IMR-90 (cell line): ENCODE data around the gene NGFR. TPM values are rescaled to one million over a fixed set of nuclear protein-coding genes. Genes with fewer than 3 reads are reported as not detected.

Experiments
- ATAC-seq: fragments of 200-7000 bp; cut with Tn5 transposase; 2 replicates; pipeline ENCODE4 v1.9.1; 2020; ENCODE audit warnings: low read depth, mild to moderate bottlenecking, moderate library complexity
- BruUV-seq: library from RNA; stranded (reverse); fragments of 400-500 nt; replicated peaks from 2 replicates; lab custom pipeline; 2021; lab: Mats Ljungman, UMichigan
- CTCF ChIA-PET: fragments of 300-600 bp; formaldehyde crosslinking; extraction: SDS; loops from one replicate; lab custom pipeline; 2021; ENCODE audit warnings: antibody characterized with exemption; lab: Yijun Ruan, JAX
- POLR2A ChIA-PET: fragments of 300-600 bp; sonication (Branson Sonifier 250); formaldehyde crosslinking; loops from one replicate; lab custom pipeline; 2022; ENCODE audit warnings: antibody characterized with exemption; ENCODE audit not compliant: unreplicated experiment; lab: Charles Lee
- DNase-seq: peaks from one replicate; pipeline ENCODE4 v3.0.0; 2013
- H2AFZ ChIP-seq: replicated peaks from 2 replicates; pipeline ENCODE3; 2013; ENCODE audit warnings: low read length, mild to moderate bottlenecking; ENCODE audit not compliant: poor library complexity
- H2AK5ac ChIP-seq: 2 replicates; pipeline ENCODE4 v1.6.1; 2013; ENCODE audit warnings: low read depth, low read length, inconsistent platforms
- H2AK9ac ChIP-seq: replicated peaks from 2 replicates; pipeline ENCODE3; 2013; ENCODE audit warnings: mild to moderate bottlenecking, low read depth, low read length, moderate library complexity; ENCODE audit not compliant: poor library complexity
- H2BK120ac ChIP-seq: 2 replicates; pipeline ENCODE4 v1.6.1; 2013; ENCODE audit warnings: low read depth, low read length, inconsistent platforms
- H2BK15ac ChIP-seq: 3 replicates; pipeline ENCODE4 v1.6.1; 2013; ENCODE audit warnings: low read depth, low read length, inconsistent platforms
- H2BK20ac ChIP-seq: 2 replicates; pipeline ENCODE4 v1.6.1; 2013; ENCODE audit warnings: low read depth, mild to moderate bottlenecking, inconsistent platforms, low read length, moderate library complexity
- H2BK5ac ChIP-seq: 2 replicates; pipeline ENCODE4 v1.6.1; 2013; ENCODE audit warnings: mild to moderate bottlenecking, low read depth, low read length, inconsistent platforms; ENCODE audit not compliant: poor library complexity, severe bottlenecking
- H3K14ac ChIP-seq: replicated peaks from 2 replicates; pipeline ENCODE4 v1.6.1; 2013; ENCODE audit warnings: low read depth, low read length, inconsistent platforms
- H3K18ac ChIP-seq: 2 replicates; pipeline ENCODE4 v1.6.1; 2013; ENCODE audit warnings: low read depth, low read length, control low read depth
- H3K23ac ChIP-seq: 2 replicates; pipeline ENCODE4 v1.6.1; 2013; ENCODE audit warnings: low read depth, low read length, inconsistent platforms
- H3K27ac ChIP-seq: 2 replicates; pipeline ENCODE4 v1.5.1; 2013; ENCODE audit warnings: mild to moderate bottlenecking, control low read depth, low read length; ENCODE audit not compliant: insufficient read depth
- H3K27me3 ChIP-seq: 2 replicates; pipeline ENCODE4 v1.6.1; 2013; ENCODE audit warnings: low read length; ENCODE audit not compliant: control insufficient read depth, insufficient read depth
- H3K36me3 ChIP-seq: 2 replicates; pipeline ENCODE4 v1.6.1; 2013; ENCODE audit warnings: low read length, mixed read lengths; ENCODE audit not compliant: control insufficient read depth, insufficient read depth
- H3K4ac ChIP-seq: 2 replicates; pipeline ENCODE4 v1.6.1; 2013; ENCODE audit warnings: low read depth, low read length, inconsistent platforms
- H3K4me1 ChIP-seq: 2 replicates; pipeline ENCODE4 v1.6.1; 2013; ENCODE audit warnings: low read length, mixed read lengths; ENCODE audit not compliant: control insufficient read depth, insufficient read depth
- H3K4me2 ChIP-seq: 2 replicates; pipeline ENCODE4 v1.6.1; 2013; ENCODE audit warnings: low read depth, mild to moderate bottlenecking, control low read depth, low read length, moderate library complexity
- H3K4me3 ChIP-seq: 2 replicates; pipeline ENCODE4 v1.5.1; 2013; ENCODE audit warnings: low read depth, mild to moderate bottlenecking, control low read depth, low read length, moderate library complexity; ENCODE audit not compliant: insufficient read depth
- H3K56ac ChIP-seq: 2 replicates; pipeline ENCODE4 v1.6.1; 2013; ENCODE audit warnings: low read length, inconsistent platforms; ENCODE audit not compliant: insufficient read depth; ENCODE audit errors: extremely low read depth
- H3K79me1 ChIP-seq, 2 experiments: 2 replicates each; pipeline ENCODE4 v1.6.1; 2013; ENCODE audit warnings: low read length in 2 of 2, inconsistent platforms in 1 of 2, low read depth in 1 of 2
- H3K9ac ChIP-seq: 2 replicates; pipeline ENCODE4 v1.6.1; 2013; ENCODE audit warnings: low read depth, low read length, control low read depth
- H3K9me1 ChIP-seq: 2 replicates; pipeline ENCODE4 v1.6.1; 2013; ENCODE audit warnings: low read length, inconsistent platforms; ENCODE audit not compliant: insufficient read depth
- H3K9me3 ChIP-seq: 2 replicates; pipeline ENCODE4 v1.6.1; 2013; ENCODE audit warnings: low read length; ENCODE audit not compliant: control insufficient read depth, insufficient read depth
- H4K20me1 ChIP-seq: 2 replicates; pipeline ENCODE4 v1.6.1; 2013; ENCODE audit warnings: low read length, inconsistent platforms; ENCODE audit not compliant: insufficient read depth
- H4K5ac ChIP-seq: 2 replicates; pipeline ENCODE4 v1.6.1; 2013; ENCODE audit warnings: mild to moderate bottlenecking, low read depth, low read length, control low read depth
- H4K8ac ChIP-seq, 2 experiments: 2 replicates each; pipeline ENCODE4 v1.6.1; 2013; ENCODE audit warnings: low read depth in 2 of 2, low read length in 2 of 2, control low read depth in 1 of 2, inconsistent platforms in 1 of 2
- H4K91ac ChIP-seq: 2 replicates; pipeline ENCODE4 v1.6.1; 2013; ENCODE audit warnings: low read depth, low read length, inconsistent platforms; ENCODE audit not compliant: insufficient read depth
- BHLHE40 ChIP-seq: fragments of 150-350 bp; IDR thresholded peaks from 2 replicates; pipeline ENCODE4 v1.6.1; 2016; ENCODE audit warnings: mild to moderate bottlenecking, low read depth, low read length
- CEBPB ChIP-seq: IDR thresholded peaks from 2 replicates; pipeline ENCODE4 v1.6.1; 2012; ENCODE audit warnings: low read depth, low read length, improper control_type of control experiment
- CHD1 ChIP-seq: IDR thresholded peaks from 2 replicates; pipeline ENCODE4 v1.6.1; 2012; ENCODE audit warnings: low read depth, low read length, improper control_type of control experiment
- FOS ChIP-seq: fragments of 150-350 bp; IDR thresholded peaks from 2 replicates; pipeline ENCODE4 v1.6.1; 2016; ENCODE audit warnings: low read depth, low read length
- MAZ ChIP-seq: IDR thresholded peaks from 2 replicates; pipeline ENCODE4 v1.6.1; 2012; ENCODE audit warnings: low read depth, mild to moderate bottlenecking, low read length, improper control_type of control experiment, moderate library complexity, borderline replicate concordance
- MXI1 ChIP-seq: IDR thresholded peaks from 2 replicates; pipeline ENCODE4 v1.6.1; 2012; ENCODE audit warnings: low read depth, mild to moderate bottlenecking, low read length, moderate library complexity, borderline replicate concordance
- NFE2L2 ChIP-seq: fragments of 150-350 bp; IDR thresholded peaks from 2 replicates; pipeline ENCODE4 v1.6.1; 2016; ENCODE audit warnings: low read depth, mild to moderate bottlenecking, low read length
- POLR2A ChIP-seq: IDR thresholded peaks from 2 replicates; pipeline ENCODE4 v1.6.1; 2012; ENCODE audit warnings: mild to moderate bottlenecking, low read depth, low read length
- RAD21 ChIP-seq: IDR thresholded peaks from 2 replicates; pipeline ENCODE4 v1.6.1; 2012; ENCODE audit warnings: low read length, improper control_type of control experiment
- RCOR1 ChIP-seq: IDR thresholded peaks from 2 replicates; pipeline ENCODE4 v1.6.1; 2012; ENCODE audit warnings: mild to moderate bottlenecking, low read length, improper control_type of control experiment; ENCODE audit not compliant: insufficient replicate concordance
- RFX5 ChIP-seq: IDR thresholded peaks from 2 replicates; pipeline ENCODE4 v1.8.0; 2012; ENCODE audit warnings: low read depth, mild to moderate bottlenecking, low read length, moderate library complexity
- SMC3 ChIP-seq: fragments of 150-350 bp; IDR thresholded peaks from 2 replicates; pipeline ENCODE4 v1.6.1; 2016; ENCODE audit warnings: low read depth, mild to moderate bottlenecking, antibody characterized with exemption, low read length, moderate library complexity
- WGBS, 2 experiments: methylation state at CpG; one replicate each; pipeline versions ENCODE4 v1.1.5 to v1.1.7; 2013; ENCODE audit warnings: missing lambda C conversion rate in 2 of 2; ENCODE audit not compliant: insufficient read length in 1 of 2; ENCODE audit errors: extremely low coverage in 2 of 2; 5-methylcytosine and 5-hydroxymethylcytosine counted together
- dilution Hi-C: fragments of 300-500 bp; cut with HindIII; formaldehyde crosslinking; loops from one replicate; pipeline ENCODE4 v1.14.3; 2018; ENCODE audit warnings: low sequenced_read_pairs; ENCODE audit not compliant: unreplicated experiment
- in situ Hi-C: fragments of 300-500 bp; cut with MboI; formaldehyde crosslinking; loops from 3 replicates; pipeline ENCODE4 v1.14.3; 2019; ENCODE audit warnings: low sequenced_read_pairs, inconsistent platforms, mixed read lengths
- intact Hi-C: fragments of 100-400 bp; cut with micrococcal nuclease; formaldehyde crosslinking; loops from 2 replicates; pipeline ENCODE4 v1.10.0; 2022
- polyA plus RNA-seq, 3 experiments: library from polyadenylated mRNA; depleted of rRNA; stranded (reverse); fragments of >200 nt; gene quantifications; 2 replicates each; pipeline ENCODE4 v1.2.3, GENCODE V29; 2012; ENCODE audit warnings: low replicate concordance in 1 of 3
- total RNA-seq: library from RNA; depleted of rRNA; stranded (reverse); fragments of >200 nt; gene quantifications from 2 replicates; pipeline ENCODE4 v1.2.3, GENCODE V29; 2012
- TF ChIP-seq, protein P1 (sequence below): fragments of 150-350 bp; IDR thresholded peaks from 2 replicates; pipeline ENCODE4 v1.6.1; 2017; ENCODE audit warnings: mild to moderate bottlenecking, antibody characterized with exemption, low read length, low read depth
- TF ChIP-seq, protein P2 (sequence below): conservative IDR thresholded peaks from 2 replicates; pipeline ENCODE4 v1.5.1; 2012; ENCODE audit warnings: mild to moderate bottlenecking, low read depth, low read length, improper control_type of control experiment
- TF ChIP-seq, protein P3 (sequence below): fragments of 150-350 bp; IDR thresholded peaks from 2 replicates; pipeline ENCODE4 v1.6.1; 2016; ENCODE audit warnings: low read depth, mild to moderate bottlenecking, low read length, moderate library complexity, borderline replicate concordance

Gene NGFR
- total and polyA plus RNA-seq, 2 of the 4 experiments (the other 2 are of a cell fraction): 0.15 to 0.18 TPM

DNA sequence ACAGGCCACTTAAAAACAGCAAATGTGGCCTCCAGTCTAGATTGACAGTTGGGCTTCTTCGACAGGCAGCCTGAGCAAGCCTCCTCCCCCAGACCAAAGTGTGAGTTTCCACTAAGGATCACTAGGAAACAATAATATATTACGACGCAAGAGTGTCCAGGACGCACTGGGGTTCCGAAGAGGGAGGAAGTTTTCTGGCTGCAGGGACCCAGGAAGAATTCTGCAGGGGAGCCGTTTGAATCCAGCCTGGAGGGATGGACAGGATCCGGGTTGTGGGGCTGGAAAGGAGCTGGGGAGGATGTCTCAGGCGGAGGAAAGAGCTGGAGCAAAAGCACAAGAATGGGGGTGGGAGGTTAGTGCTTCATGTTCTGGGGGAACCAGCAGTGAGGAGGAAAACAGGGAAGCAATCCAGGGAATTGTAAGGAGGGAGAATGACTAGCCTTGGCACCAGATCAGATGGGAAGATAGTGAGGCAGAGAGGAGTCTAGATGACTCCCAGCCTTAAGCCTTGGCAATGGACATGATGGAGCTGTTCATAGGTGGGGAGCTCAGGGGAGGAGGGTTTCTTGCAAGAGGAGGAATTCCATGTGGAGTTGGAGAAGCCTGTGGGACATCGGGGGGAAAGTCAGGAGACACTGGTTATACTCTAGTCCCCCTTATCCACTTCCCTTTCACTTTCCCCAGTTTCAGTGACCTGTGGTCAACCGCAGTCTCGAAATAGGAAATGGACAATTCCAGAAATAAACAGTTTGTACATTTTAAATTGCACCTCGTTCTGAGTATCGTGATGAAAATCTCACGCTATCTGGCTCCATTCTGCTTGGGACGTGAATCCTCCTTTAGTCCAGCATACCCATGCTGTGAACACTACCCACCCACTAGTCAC, 26.6 kb downstream of the NGFR start:
- no peak overlapping the region for H4K8ac ChIP-seq
- ChIA-PET POLR2A (no interaction called here), CTCF (interaction anchor here (0.5 kb wide), 1 partner anchor 176 kb away, joined by 3 read pairs; no protein-coding TSS in a partner anchor)
- no peaks in the 10 kb centered on the region for H3K36me3 ChIP-seq
- no peaks in the 10 kb centered on the region for H4K20me1 ChIP-seq
- H3K4me2 ChIP-seq: no peak overlapping the region
- no peak overlapping the region for H3K23ac ChIP-seq
- intact Hi-C loops: no loop called here
- ATAC-seq: no peak
- no peaks in the 10 kb centered on the region for H3K9me3 ChIP-seq
- H3K18ac ChIP-seq: no peak overlapping the region
- no peaks in the 10 kb centered on the region for H3K9me1 ChIP-seq
- H3K56ac ChIP-seq: no peak overlapping the region
- H2AK9ac ChIP-seq: no peak overlapping the region
- H3K4me1 ChIP-seq: no peaks in the 10 kb centered on the region
- H2AK5ac ChIP-seq: no peak overlapping the region
- H2BK5ac ChIP-seq: no peak overlapping the region
- no peaks in the 10 kb centered on the region for H3K79me1 ChIP-seq
- H4K91ac ChIP-seq: no peak overlapping the region
- H3K14ac ChIP-seq: no peak overlapping the region
- no peak overlapping the region for H2BK20ac ChIP-seq
- H4K5ac ChIP-seq: no peak overlapping the region
- H3K27me3 ChIP-seq: peaks cover 73% of the 10 kb centered on the region
- no peak overlapping the region for H2BK15ac ChIP-seq
- BruUV-seq: no TSS peak
- no peak for DNase-seq
- H3K9ac ChIP-seq: no peak overlapping the region
- no peak overlapping the region for H2BK120ac ChIP-seq
- H3K4me3 ChIP-seq: no peak overlapping the region
- dilution Hi-C loops: no loop called here
- no peak overlapping the region for H3K4ac ChIP-seq
- in situ Hi-C loops: no loop called here
- no peak overlapping the region for H3K27ac ChIP-seq
- 35% methylated on average over 3 of the region's 15 CpGs; no CpG with 5 or more reads in 1 of the 2 experiments for WGBS, 2 experiments
- H2AFZ ChIP-seq: no peak overlapping the region
- no peak for TF ChIP-seq CEBPB
- no peak for TF ChIP-seq FOS
- TF ChIP-seq NFE2L2: no peak
- TF ChIP-seq MAZ: no peak
- TF ChIP-seq BHLHE40: no peak
- TF ChIP-seq, protein P1, sequence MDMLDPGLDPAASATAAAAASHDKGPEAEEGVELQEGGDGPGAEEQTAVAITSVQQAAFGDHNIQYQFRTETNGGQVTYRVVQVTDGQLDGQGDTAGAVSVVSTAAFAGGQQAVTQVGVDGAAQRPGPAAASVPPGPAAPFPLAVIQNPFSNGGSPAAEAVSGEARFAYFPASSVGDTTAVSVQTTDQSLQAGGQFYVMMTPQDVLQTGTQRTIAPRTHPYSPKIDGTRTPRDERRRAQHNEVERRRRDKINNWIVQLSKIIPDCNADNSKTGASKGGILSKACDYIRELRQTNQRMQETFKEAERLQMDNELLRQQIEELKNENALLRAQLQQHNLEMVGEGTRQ: no peak
- no peak for TF ChIP-seq RCOR1
- no peak for TF ChIP-seq RAD21
- no peak for TF ChIP-seq CHD1
- TF ChIP-seq RFX5: no peak
- TF ChIP-seq MXI1: no peak
- TF ChIP-seq POLR2A: no peak
- TF ChIP-seq, protein P2, sequence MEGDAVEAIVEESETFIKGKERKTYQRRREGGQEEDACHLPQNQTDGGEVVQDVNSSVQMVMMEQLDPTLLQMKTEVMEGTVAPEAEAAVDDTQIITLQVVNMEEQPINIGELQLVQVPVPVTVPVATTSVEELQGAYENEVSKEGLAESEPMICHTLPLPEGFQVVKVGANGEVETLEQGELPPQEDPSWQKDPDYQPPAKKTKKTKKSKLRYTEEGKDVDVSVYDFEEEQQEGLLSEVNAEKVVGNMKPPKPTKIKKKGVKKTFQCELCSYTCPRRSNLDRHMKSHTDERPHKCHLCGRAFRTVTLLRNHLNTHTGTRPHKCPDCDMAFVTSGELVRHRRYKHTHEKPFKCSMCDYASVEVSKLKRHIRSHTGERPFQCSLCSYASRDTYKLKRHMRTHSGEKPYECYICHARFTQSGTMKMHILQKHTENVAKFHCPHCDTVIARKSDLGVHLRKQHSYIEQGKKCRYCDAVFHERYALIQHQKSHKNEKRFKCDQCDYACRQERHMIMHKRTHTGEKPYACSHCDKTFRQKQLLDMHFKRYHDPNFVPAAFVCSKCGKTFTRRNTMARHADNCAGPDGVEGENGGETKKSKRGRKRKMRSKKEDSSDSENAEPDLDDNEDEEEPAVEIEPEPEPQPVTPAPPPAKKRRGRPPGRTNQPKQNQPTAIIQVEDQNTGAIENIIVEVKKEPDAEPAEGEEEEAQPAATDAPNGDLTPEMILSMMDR: no peak
- TF ChIP-seq, protein P3, sequence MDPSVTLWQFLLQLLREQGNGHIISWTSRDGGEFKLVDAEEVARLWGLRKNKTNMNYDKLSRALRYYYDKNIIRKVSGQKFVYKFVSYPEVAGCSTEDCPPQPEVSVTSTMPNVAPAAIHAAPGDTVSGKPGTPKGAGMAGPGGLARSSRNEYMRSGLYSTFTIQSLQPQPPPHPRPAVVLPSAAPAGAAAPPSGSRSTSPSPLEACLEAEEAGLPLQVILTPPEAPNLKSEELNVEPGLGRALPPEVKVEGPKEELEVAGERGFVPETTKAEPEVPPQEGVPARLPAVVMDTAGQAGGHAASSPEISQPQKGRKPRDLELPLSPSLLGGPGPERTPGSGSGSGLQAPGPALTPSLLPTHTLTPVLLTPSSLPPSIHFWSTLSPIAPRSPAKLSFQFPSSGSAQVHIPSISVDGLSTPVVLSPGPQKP: no peak
- no peak for TF ChIP-seq SMC3
